COR-L47 (cell line): ENCODE results near the gene CLIC5.
"Not testable (repeated sequence)": the region's sequence is repeated elsewhere in the genome, so short reads cannot be mapped to it uniquely, and the experiment has no call there.

ENCODE experiments used
- DNase-seq: peaks from one replicate; lab custom pipeline; 2025; lab: John Stamatoyannopoulos, UW

Gene CLIC5

DNA sequence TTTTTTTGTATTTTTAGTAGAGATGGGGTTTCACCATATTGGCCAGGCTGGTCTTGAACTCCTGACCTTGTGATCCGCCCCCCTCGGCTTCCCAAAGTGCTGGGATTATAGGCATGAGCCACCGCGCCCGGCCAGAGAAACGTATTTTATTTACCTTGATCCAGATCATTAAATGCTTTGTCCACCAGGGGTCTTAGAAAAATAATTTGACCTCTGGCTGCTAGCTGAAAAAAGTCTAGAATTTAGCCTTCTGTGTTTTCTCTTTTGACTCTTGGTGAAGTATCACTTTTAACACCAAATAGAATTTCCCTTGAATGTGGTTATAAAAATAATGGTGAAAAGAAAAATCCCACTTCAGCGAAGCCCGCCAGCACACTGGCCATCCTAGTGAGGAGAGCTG lies 89.2 kb downstream of the CLIC5 start:
- not testable (repeated sequence) for DNase-seq

DNA sequence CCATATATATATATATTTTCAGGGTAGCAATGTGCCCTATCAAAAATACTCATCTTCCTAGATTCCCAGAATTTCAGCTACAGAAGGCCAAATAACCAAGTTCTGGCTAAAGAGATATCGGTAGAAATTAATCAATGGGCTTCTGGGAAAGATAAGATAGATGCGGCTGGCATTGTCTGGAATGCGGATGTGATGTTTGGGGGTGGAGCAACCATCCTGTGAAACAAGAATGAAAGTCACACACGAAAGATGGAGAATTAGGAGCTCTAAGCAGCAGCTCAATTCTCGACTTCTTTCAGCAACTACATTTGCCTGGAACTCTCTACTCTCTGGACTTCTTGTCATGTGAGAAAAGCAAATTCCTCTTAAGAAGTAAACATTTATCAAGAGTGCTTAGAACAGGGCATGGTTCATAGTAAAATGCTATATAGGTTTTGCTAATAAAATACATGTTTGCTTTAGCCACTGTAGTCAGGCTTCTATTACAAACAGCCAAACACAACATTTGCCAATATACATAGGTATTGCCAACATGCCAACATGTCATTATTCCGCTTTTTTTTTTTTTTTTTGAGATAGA lies 90.8 kb downstream of the CLIC5 start:
- DNase-seq: no peak

DNA sequence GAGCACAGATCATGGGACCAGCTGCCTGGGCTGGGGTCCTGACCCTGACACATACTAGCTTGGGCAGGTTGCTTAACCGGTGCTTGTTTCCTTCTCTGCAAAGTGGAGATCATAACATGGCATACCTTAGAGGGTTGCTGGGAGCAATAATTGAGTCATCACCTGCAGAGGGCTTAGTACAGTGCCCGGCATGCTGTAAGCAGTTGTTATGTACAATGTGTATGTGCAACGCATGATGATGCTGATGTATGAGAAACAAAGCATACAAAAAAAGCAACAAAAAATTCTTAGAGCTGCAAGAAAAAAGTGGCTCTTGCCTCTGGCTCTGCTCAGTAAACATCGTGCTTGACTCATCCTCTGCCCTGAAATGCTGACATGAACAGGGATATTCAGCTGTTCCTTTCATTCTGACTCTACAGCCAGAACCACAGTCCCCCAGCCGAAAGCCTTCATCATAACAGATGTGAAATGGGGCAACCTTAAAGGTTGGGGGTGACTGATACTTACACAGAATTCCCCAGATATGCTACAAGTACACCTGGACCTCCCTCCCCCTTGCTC lies 91.7 kb downstream of the CLIC5 start:
- DNase-seq: no peak

DNA sequence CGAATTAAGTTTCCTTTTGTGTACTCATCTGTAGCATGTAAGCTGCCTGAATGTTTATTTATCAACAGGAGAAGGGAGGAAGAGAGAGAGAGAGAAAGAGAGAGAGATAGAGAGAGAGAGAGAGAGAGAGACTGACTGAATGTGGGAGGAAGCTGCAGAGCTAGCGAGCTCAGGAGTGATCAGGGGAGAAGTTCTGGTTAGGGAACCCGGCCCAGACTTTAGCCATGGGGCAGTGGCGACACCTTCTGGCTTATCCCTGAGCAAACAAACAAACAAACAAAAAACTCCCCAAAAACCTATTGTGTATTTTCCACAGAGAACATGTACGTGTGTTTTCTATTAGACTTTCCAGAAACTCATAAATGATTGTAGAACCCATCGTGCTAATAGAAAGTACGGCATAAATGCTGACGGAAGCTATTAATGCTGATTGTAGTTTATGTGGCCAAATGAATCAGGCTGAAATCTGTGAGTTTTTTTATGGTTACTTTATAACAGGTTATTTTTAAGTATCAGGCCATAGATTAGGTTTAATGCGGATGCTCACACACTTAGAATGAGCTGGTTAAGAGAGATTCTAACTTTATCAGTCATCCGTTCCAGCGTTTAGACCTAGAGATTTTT lies 92.8 kb downstream of the CLIC5 start:
- peak; percentile 49 for DNase-seq

DNA sequence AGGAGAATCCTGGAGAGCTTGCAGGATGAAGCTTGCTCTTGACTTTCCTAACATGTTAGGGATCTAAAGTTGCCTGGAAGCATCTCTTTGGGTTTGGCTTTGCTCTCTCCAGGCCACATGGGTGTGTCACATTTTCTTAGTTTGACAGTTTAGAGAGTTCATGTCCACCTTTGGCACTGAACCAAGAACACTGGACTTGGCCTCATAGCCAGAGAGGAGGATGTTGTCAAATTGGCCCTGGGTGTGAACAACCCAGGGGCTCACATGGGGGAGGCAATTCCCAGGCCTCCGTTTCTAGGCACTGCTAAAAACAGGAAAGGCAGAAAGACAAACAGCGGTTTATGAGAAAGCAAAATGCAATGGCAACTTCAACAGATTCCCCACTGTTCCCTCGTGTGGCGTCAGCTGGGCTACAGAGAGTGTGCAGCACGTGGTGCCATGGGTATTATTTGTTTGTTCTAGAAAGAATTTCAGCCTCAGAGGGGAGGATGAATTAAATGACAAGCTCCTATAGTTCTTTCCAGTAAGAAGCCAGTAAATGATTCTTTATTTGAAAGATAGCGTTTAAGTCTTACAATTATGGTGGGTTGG lies 93.9 kb downstream of the CLIC5 start:
- no peak for DNase-seq

DNA sequence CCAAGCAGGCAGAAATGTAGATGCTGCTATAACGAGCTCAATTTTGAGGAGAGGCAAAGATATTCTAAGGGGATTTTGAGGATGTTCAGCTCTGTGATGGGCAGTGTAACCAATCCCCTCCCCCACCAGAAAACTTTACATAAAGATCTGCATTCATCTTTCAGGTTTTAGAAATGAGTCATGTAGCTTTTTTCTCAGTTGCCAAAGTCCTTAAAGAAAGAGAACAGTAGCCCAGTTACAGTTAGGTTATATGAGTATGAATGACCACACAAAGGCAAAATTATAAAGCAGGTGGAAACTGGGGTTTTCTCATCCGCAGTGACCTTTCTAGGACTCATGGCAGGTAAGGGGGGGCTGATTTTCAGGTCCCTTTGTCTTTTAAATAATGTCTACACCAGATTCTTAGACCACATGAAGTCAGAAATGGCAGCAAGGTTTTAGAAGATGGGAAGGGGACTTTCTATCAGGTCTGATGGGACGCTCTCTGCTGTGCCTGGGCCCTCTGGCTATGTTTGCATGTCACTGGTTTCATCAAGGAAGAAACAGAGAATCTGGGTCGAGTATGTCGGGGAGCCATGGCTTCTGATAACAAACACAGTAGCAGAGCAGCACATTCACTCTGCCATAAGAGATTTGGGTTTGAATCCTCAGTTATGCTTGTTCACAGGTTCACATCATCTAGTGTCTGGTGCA lies 94.7 kb downstream of the CLIC5 start:
- DNase-seq: no peak

DNA sequence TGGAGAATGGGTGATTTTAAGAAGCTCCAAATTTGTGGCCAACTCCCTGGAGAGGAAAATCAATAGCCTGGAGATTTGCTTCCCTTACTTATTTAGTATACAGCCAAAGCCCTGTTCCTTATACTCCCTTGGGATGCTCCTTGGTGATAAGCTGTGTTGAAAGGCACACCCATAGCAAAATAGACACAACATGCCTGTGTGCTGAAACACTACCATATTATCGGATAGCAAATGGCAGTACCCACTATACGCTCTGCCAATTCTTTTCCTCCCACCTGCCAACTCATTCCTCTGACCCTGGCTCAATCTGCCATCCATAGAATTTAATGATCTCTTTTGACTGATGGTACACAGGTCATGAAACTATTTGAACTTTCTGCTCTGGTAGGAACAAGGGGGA lies 98.2 kb downstream of the CLIC5 start:
- no peak for DNase-seq

DNA sequence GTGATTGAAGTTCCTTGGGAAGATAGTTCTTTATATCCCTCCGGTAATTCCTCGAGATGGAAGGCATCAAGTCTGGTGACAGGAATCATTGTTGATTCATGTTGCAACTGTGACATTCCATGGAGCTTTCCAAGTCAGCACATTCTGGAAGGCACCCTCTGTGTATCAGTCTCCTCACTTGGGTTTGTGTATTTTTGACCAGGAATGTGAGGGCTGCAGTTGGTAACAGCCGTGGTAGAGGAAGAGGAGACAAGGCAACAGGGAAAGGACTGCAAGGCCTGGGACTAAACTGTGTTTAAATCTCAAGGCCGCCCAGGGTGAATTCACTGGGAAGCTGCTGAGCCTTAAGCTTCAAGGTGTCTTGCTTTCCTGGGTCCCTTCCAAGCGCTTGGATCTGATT lies 99.0 kb downstream of the CLIC5 start:
- no peak for DNase-seq

DNA sequence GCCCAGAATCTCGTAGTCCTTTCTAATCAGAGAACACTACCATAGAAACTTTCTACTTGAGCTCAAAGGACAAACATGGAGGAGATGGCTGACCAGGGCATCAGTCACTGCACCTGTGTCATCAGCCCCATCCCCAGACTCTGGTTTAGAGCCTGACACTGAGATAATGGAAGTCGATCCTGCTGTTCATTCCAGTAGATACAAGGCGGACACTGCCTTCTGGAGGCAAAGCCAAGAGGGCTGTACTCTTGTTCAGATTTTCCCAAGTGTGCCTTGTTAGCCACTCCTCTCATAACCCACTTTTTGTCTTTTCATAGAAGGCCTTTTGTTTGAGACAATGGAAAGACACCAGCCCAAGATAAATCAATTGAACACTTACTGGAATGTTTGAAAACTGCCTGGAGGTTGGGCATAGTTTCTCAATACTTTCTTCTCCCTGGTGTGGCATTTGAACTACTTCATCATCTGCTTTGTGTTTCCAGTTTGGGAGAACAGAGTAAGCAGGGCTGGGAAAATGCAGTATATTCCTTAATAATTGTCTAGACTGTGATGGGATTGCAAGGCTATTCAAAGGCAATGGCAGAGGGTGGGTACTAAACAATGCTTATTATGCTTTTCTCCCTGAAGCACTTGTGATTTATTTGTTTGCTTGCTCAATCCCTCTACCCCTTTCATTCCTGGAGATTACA lies 99.7 kb downstream of the CLIC5 start:
- DNase-seq: no peak

DNA sequence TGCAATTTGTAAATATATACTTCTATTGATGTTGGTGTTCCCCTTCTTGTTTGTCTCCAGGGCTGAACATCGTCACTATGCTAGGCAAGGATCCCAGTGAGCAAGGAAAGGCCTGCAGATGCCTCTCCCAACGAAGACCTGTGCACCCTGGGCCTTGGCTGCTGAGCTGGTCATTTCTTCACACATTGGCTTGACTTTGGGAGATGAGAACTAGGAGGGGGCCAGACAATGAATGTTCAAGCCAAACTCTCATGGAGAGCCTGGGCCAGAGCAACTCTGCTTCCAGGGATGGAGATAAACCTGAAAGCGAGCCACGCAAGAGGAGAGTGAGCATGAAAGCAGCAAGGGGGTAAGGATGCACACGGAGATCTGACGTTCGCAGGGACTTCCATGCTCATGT lies 104.0 kb downstream of the CLIC5 start:
- no peak for DNase-seq

DNA sequence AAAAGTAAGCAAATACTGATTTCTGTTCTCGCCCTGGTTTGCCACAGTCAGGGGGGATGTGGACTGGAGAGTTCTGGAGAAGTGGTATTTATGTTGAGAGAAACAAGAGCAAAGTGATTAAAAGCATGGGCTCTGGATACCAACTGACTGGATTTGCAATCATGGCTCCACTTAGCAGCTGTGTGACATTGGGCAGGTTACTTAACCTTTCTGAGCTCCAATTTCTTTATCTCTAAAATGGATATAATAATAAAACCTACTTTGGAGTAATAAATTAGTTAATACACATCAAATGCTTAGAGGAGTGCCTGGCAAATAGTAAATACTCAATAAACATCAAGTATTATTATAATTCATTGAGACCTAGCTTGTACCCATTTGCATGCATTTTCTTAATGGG lies 111.7 kb downstream of the CLIC5 start:
- no peak for DNase-seq

DNA sequence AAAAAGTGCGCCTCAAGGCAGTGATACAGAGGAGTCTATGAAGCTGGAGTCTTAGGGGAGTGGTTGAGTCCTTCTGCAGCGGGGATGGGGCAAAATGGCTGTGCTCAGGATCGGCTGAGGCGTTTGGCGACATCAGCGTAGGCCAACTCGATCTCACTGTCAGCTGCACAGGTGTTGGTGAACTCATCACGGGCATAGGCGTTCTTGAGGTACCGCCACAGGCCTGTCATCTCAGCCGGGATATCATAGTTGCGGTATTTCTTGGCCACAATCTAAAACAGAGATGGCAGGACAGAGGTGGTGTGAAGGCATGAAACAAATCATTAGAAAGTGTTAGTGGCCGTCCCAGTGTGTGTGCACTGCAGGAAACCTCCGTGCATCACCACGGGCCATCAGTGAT lies 112.7 kb downstream of the CLIC5 start:
- no peak for DNase-seq

DNA sequence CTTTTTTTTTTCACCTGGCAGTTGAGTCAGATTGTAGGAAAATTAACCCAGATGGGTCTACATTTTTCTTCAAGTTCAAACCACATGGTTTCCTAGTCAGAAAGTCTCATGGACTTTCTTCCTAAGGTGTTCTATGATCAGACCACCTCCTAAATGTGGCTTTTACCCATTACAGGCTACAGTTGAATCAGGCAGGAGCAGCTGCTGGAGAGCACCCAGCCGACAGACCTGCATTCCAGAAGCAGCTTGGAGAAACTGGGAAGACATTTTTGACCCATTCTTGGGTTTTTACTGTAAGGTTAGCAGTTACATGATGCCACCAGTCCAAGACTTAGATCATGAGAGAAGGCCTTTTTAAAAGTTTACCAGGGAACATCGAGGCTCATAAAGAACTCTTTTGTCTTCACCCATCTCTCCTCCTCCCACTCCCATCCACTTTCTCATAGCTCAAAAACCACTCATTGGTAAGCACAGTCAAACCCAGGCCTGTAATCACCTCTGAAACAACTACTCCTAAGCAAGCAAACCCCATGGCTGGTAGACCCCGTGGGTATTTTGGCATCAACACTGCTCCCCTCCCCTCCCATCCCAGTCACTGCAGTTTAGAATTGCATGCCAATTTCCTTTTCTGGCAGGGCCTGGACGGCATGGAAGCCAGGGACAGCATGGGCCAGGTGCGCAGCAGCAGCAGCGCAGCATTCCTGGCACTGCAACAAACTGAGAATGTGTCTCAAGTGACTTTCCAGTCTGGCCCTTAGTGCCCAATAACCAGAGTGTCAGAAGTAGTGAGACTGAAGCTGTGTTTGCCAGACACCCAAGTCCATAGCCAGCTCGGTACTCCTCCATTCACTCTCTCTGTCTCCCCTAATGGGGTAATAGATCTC lies 113.7 kb downstream of the CLIC5 start:
- DNase-seq: no peak

DNA sequence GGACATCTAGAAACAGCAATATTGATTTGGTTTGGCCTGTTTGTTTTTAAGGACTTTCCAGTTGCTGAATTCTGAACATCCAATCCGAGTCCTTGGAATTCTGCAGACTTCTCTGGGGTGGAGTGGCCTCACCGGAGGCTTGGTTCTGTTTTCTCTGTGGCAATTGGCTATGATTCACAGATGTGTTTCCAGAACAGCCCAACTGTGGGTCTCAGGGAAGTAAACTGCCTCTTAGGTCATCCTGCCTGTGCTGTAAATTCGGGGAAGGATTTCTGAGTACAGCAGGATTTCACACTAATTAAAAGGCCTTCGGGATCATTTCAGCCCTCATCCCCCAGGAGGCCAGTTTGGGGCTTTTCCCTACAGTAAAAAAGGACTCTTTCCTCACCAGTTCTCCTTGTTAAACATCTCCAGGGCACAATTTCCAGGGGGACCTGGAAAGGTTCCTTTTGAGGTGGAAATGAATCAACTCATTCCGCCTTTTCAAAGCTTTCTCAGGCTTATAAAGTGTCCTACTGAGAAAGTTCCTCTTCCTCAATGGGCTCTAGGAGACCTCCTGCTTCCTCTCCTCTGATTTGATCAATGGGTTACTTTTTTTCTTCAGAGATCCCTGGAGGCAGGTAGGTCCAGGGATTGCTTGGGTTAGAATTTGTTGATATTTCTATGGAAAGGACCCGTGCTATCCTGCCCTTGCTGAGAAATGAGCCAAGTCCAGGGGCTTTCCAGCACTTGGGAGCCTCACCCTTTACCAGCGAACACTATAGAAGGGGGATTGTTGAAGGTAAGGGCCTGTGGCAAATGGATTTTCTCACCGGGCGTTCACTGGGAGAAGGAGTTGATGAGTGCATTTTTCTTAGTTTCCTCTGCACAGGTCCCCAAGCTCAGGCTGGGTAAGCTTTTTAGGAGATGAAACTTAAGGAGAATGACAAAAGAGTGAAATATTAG lies 114.6 kb downstream of the CLIC5 start:
- no peak for DNase-seq

DNA sequence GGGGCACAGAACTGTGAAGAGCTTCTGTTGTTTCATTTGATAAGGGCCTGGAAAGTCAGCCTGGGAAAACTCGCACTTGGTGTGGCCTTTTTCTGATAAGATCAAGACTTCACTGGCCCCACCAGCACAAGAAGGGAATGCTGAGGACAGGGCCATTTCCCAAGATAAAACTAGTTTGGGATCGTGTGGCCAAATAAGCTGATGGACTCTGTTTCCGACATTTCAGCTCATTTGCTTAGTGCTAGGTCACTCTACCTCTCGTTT lies 116.0 kb downstream of the CLIC5 start:
- no peak for DNase-seq

DNA sequence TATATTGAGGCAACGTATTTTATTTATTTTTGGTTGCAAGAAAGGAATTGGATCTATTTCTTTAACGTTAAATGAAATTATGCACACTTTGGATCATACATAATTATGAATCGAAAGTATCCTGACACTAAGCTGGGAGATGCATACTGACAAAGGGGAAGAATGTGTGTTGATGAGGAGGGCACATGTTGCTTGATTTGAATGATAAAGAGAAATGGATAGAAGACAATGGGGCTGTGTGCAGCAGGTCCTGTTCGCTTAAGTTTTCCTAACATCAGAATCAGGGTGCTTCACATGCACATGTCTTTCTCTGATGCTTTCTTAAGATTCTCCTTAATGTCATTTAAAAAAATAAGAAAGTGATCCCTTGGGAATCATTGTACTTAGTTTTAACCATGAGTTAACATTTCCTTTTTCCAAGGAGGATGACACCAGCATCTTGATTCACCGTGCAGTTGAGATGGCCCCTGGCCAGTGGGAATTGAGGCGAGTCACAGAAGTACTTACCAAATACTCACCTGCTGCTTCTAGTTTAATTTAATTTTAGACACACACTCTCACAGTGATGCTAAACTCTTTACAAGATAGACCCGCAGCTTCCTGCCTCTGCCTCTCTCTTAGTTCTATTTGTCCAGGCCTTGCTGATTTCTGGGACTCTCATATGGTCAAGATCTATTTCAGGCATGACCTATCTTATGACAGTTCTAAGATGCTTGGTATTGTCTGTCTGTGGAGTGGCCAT lies 116.5 kb downstream of the CLIC5 start:
- no peak for DNase-seq

DNA sequence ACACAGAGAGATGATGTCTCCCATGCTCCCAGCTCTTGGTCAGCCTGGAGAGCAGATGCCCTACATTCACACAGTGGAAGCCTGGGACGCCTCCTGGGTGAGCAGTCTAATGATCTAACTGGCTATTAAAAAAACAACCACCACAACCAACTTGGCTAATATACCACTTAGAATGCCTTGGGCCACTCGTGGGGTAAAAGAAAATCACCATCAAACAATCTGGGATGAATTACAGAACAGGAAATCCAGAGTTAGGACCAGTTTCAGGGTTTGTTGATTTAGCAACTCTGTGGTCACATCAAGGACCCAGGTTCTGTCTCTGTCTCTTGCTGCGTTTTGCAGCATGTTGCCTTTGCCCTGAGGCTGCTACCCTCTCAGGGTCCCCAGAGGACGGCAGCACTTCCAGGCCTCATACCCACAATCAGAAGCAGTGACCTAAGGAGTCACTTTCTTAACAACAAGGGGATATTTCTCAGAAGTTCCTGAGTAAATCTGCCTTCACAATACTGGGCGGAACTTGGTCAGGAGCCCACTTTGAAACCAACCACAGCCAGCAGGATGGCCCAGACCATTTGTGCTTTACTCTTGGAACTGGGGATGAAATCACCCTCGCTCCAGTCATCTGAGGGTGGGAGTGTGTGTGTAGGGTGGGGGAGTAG lies 118.7 kb downstream of the CLIC5 start:
- no peak for DNase-seq

DNA sequence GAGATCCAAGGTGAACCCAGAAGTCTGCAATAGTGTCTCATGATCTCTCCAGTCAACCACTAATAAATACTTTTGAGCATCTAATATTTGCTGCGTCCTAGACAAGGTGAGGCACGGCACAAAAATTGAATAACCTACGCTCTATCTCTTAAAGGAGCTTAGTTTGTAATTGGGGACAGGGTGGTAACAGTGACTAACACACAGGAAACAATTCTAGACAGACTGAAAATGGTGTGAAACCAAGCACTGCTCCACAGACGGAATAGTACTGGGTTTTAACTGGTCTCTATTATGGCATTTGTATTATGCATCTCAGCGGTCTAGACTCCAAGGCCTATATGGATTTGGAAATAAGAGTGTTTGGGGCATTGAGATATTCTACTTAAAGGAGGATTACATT lies 120.1 kb downstream of the CLIC5 start:
- DNase-seq: no peak

DNA sequence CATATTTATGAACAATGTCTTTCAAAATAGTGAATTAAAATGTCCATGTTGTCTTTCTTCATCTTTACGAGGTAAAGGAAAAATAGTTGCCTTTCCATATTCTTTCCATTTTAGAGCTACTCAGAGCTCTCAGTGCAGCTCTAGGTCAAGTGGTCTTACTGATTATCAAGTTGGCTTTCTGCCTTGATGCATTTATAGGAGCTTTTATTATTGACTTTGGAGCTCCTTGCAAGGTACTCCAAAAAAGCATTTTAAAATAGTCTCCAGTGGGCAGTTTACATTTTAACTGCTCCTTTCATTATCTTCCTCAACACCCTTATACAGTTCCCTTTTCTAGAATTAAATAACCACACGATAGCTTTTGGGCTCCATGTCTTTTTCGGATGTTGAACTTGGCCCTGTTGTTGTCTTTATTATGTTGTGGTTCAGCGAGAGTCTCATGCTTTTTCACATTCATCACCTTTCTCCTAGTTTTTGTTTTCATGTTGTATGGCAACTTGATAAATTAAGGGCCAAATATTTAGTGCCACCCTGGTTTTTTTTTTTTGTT lies 122.9 kb downstream of the CLIC5 start:
- DNase-seq: no peak
